DMS 273 (cell line): ENCODE data around the gene DUSP3.

Source experiments
- DNase-seq: peaks from one replicate; lab custom pipeline; 2025; ENCODE audit not compliant: unreplicated experiment; lab: John Stamatoyannopoulos, UW

Gene DUSP3

DNA sequence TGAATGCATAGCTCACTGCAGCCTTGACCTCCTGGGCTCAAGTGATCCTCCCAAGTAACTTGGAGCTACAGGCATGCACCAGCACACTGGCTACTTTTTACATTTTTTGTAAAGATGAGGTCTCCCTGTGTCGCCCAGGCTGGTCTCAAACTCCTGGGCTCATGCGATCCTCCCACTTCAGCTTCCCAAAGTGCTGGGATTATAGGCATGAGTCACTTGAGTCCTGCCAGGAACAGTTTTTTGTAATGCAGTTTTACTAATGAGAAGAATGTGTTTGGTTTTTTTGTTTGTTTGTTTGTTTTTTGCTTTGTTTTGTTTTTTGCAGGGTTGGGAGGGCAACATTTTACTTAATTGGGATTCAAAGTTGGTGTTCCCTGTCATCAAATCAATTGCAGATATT, 42.4 kb downstream of the DUSP3 start:
- DNase-seq = no peak

DNA sequence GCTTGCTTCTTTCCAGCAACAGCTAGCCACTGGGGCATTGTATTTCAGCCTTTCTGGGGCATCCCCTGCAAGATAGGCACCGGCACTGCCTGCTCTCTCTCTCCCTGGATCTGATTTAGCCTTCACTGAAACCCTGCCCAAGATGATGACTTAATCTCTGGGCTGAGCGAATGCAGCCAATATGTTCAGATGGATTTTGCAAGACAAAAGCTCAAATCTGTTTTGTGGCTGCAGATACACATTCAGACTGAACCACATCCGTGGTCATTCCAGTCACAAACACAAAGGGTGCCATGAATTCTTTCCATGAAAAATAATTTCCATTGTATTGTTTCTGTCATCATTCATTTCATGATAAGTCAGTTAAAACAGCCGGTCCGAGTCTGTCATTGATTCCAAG, 44.4 kb downstream of the DUSP3 start:
- no peak for DNase-seq

DNA sequence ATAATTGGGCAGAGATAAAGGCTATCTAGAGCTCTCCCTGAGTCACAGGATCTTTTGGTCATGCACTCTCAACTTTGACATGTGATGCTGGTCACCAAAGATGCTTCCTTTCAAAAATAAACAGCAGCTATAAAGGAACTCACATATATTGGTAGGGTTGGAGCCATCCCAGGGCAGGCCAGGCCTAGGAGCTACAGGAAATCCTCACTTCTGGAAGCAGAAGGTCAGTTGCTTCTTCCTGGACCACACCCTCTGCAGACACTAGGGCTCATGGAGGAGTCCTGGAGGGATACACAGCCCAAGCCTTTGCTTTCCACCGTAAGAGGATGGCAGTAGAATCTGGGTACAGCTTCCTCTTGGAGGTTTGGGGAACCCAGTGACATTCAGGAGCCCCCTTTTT, 44.8 kb downstream of the DUSP3 start:
- DNase-seq = no peak

DNA sequence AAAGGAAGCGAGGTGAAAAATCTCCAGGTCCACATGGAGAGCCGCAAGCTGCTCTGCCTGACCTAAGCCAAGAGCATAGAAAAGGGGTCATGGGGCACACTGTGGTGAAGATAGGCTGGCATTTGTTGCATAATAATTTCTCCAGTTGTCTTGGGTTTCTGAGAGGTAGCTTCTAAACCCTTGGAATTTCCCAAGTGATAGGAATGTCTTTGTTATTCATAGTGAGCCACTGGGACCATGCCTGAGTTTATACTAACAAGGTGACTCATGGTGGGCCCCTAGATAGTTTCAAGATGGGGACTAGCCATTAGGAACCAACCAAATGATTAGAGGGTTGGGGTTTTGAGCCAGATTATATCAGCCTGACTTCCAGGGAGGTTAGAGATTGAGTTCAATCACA, 45.8 kb downstream of the DUSP3 start:
- no peak for DNase-seq

DNA sequence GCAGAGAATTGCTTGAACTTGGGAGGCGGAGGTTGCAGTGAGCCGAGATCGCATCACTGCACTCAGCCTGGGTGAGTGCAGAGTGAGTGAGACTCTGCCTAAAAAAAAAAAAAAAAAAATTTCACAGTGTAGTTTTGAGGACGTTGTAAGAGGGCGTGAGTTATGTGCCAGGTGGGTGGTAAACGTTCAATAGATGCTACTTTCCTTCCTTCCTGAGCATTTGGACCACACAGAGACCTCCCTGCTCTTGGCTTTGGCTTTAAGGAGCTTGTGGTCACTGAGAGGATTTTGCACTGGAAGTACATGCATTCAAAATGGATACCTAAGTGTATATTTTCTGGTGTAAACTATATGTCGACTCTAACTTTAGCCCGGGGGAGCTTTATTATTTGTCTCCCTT, 50.7 kb downstream of the DUSP3 start:
- DNase-seq = no peak

DNA sequence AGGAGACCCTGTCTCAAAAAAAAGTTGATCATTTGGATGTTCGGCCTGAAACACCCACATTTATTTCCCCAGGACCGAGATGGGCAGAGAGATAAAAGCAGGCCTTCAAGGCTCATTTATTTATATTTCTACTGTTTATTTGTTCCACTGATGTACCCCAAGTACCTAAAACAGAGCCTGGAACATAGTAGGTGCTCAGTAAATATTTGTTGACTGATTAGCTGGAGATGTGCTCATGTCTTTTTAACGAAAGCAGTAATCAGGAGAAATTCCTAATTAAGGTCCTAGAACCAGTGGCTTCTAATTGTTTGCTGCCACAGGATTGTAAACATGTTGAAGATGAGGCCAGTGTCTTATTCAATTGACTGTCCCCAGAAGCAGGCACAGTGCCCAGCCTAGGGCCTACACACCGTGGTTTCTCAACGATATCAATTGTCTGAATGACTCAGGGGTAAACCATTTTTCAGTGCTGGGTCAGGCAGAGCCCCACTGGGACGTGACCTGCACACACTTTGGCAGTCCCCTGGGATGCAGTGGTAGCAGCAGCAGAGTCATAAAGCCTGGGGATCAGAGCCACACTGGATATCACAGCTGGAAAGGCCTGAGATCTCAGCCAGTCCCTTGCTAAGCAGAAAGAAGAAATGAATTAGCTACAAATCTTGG, 54.9 kb downstream of the DUSP3 start:
- DNase-seq = no peak

DNA sequence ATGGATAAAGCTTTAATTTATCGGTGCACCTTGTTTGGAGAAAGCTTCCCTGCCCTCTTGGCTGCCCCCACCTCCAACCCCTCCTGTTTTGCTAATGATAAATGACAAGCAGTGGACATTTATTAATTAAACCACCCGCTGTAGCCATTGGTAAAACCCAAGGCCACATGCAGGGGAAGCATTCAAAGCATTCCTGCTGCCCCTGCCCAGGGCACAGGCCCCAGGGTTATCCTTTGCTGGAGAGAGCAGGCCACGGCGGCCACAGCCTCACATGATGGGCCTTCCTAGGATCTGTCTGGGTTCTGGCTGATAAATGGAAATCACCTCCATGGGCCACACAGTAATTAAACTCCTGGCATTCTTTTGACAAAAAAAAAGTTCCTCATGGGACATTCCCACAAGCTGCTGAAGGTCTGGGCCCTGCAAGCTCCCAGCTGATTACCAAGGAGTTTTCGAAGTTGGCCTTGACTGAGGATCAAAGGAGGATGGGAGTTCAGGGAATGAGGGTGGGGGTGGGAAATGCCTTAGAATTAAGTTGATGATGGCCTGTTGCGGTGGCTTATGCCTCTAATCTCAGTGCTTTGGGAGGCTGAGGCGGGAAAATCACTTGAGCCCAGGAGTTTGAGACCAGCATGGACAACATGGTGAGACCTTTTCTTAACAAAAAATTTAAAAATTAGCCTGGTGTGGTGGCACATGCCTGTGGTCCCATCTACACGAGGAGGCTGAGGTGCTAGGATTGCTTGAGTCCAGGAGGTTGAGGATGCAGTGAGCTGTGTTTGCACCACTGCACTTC, 55.7 kb downstream of the DUSP3 start:
- DNase-seq = no peak

DNA sequence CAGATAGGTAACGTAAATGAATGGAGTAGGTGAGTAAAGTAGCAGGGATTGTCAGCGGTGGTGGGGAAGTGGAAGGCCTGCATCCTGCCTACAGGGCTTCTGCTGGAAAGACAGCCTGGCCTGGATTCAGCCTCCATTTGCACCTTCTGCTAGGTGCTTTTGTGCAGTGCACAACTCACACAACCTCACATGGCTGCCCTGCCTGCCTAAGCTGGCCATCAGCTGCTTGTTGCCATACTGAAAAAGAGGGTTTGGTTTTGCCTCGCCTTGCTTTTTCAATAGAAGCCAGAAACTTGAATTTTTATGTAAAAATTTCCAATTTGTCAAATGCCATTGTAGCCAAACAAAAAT, 56.5 kb downstream of the DUSP3 start:
- DNase-seq = no peak

DNA sequence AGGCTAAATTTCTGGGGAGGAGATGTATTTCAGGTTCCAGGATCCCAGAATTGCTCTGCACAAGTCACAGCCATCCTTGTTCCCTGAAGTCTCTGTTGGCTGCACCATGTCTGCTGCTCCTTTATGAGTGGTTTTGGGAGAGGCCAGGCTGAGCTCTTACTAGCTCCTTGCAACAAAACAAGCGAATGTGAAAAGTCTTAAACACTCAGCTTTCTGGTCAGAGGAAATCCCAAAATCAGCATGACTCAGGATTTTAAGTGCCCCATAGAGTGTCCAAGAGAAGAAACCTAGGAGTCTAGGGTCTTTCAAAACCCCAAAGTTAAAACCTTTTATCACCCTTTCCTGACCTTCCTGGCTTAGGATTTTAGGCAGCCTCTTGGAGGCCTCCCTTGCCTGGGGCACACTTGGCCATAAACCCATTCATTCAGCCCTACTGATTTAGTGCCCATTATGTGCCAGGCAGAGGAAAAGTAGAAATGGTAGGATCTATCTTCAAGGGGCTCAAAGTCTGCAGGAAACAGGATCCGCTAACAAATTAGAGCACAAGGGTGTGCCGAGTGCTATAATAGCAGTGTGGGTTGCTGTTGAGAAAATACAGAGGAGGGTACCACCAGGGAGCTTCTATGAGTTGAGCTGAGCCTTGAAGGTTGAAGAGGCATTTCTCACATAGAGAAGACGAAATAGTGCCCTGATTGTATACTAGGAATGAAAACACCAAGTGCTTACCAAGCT, 57.1 kb downstream of the DUSP3 start:
- no peak for DNase-seq

DNA sequence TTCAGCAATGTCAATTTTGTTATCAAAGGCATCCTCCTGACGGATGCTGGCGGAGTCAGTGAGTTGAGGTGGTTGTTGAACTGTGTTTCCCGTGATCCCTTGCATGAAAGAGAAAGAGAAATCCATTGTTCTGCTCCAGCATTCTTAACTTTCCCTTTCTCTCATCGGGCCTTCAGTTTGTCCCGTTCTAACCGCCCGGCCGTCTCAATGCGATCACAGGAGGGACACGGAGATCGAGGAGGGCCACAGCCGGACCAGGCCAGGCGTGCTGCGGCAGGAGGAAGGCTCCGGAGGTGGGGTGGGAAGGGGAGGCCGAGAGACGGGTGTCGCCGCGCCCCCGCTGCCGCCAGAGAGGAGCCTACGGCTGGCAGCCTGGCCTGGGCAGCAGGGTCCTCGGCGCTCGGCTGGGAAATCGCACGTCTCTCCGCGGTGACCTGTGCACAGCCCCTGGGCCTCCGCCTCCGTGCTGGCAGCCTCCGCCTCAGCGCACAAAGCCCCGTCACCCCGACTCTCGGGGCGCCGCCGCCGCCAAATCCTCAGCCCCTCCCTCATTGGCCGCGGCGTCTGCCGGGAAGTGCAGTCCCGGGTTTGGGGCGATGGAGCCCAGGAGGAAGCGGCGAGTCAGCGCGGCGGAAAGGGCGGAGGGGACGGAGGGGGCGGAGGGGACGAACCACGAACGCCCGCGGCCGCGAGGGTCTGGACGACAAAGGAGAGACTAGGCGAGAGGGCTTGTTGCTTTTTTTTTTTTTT, 58.3 kb downstream of the DUSP3 start:
- DNase-seq = peak; percentile 84

DNA sequence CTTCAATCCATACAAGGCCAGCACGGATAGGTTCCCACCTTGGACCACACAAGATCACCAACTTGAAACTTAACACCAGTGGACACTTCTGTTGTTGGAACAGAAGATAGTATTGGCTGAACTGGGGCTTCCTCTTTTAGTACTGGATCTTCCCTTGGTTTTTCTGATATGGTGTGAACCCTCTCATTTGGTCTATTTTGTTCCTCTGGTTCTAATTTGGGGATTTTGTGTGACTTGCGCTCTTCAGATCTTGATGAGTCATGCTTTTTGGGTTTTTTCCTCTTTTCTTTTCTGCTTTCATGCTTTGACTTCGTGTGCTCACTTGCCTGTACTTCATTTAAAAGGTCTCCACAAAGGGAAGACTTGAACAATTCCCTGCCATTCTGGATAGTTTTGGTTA, 59.2 kb downstream of the DUSP3 start:
- no peak for DNase-seq

DNA sequence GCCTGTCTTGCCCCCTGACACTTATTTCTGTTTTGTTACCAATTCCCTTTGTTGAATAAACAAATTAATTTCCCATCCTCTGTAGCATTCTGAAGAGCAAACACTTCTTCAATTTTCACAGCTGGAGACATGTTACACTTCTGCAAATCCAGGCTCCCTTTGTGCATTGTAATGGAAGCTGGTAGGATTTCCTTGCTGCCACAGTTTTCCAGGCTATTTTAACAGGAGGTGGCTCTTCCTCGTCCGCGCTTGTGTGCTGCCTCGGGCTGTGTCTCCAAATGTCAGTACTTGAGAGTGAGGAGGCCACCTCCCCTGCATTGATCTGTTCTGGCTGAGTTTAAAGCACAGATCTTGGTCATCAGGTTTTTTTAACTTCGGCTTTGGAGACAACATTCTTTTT, 60.2 kb downstream of the DUSP3 start:
- DNase-seq = no peak

DNA sequence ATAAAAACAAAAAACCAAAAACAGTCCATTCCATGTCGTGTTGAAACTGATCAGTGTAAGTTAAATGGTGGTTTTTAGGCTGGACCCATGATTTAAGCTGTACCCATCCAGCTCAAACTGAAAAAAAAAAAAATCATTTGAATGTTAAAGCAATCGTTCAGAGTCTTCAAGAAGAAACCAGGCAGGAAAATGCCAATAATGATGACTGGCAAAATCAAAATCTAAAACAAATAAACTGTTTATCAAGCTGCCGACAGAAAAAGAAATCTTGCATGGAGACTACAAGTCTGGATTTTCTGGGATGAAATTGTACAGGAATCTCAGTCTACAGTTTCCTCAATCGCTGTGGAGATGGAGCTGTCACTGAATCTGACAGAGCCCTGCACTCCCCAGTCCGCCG, 60.9 kb downstream of the DUSP3 start:
- no peak for DNase-seq
